HG03060 (cell line): ENCODE results near the gene AP4M1.

ENCODE experiments used
- ATAC-seq: cut with Tn5 transposase; IDR thresholded peaks from one replicate; pipeline ENCODE4 v1.9.1; 2021; ENCODE audit warnings: low read depth, moderate number of reproducible peaks; ENCODE audit not compliant: unreplicated experiment

AP4M1 gene, protein sequence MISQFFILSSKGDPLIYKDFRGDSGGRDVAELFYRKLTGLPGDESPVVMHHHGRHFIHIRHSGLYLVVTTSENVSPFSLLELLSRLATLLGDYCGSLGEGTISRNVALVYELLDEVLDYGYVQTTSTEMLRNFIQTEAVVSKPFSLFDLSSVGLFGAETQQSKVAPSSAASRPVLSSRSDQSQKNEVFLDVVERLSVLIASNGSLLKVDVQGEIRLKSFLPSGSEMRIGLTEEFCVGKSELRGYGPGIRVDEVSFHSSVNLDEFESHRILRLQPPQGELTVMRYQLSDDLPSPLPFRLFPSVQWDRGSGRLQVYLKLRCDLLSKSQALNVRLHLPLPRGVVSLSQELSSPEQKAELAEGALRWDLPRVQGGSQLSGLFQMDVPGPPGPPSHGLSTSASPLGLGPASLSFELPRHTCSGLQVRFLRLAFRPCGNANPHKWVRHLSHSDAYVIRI

DNA sequence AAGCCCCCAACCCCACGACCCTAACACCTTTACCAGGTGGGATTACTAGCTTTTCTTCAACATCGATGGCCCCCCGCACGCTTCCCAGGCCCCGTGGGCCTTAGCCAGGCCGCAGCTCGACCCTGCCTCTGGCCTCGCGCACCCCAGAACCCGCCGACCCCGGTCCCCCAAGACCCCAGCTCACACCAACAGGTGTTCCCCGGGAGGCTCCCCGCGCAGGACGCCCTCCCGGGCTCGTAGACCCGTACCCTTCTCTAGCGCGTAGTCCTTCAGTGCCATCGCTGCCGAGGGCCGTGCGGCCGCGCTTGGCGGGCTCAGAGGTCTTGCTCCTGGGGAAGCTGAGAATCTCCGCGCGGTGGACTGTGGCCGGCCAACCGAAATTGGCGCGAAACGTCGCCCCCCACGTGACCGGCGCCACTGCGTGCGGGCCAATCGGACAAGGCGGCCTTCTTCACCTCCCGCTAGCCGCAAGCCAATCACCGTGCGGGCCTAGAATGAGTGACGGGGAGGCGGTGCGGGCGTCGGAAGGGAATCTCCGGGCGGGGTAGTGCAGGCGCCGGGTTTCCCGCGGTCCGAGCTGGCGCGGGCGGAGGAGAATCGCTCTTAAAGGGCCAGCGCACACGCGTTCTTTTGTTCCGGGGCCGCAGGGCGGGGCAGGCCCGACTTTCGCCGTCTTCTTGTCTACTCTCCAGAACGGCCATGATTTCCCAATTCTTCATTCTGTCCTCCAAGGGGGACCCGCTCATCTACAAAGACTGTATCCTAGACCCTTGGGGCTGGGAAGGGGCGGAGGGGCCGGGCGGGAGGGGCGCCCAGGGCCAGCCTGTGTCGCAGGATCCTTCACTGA lies at the start of gene AP4M1, which contains the start of gene MCM7:
AP4M1 (plus strand) TSS at position 628 of the 847 bp plus-strand sequence; CDS start at position 700, 72 bp downstream.
MCM7 (minus strand) TSS at position 382 of the 847 bp plus-strand sequence; CDS start at position 279, 103 bp downstream.
- peak; percentile 62 for ATAC-seq

DNA sequence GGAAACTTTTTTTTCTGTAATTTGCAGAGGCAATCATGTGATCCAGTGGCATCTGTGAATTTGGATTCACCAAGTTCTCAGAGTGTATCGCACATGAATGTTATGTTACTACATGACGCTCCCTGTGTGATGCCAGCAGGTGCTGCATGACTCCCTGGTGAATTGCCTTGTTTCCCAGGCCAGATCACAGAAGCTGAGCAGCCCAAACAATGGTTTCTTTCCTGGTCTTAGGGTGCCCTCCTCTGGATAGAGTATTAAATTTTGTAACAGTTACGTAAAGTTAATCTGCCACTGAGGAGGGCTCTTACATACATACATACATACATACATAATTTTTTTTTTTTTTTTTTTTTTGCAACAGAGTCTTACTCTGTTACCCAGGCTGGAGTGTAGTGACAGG lies 48.2 kb upstream of the AP4M1 start:
- no peak for ATAC-seq

DNA sequence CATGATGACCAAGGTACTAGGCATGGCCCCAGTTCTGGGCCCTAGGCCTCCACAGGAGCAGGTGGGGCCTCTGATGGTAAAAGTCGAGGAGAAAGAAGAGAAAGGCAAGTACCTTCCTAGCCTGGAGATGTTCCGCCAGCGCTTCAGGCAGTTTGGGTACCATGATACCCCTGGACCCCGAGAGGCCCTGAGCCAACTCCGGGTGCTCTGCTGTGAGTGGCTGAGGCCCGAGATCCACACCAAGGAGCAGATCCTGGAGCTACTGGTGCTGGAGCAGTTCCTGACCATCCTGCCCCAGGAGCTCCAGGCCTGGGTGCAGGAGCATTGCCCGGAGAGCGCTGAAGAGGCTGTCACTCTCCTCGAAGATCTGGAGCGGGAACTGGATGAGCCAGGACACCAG lies 44.4 kb upstream of the AP4M1 start:
- no peak for ATAC-seq

DNA sequence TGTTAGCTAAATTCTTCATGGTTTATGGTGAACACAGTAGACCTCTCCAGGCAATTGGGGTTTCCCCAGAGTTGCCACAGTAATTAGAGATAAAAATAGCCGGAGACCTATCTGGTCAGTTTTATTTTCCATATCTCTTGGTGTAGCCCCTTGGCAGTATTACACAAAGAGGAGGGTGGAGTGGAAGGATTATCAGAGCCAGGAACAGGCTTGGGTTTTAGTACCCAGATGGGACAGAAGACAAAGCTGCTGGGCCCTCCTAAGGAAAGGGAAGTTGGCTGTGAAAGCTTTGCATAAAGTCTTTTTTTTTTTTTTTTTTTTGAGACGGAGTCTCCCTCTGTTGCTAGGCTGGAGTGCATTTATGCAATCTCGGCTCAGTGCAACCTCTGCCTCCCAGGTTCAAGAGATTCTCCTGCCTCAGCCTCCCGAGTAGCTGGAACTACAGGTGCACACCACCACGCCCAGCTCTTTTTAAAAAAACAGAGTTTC lies 42.1 kb upstream of the AP4M1 start:
- ATAC-seq, result no peak

DNA sequence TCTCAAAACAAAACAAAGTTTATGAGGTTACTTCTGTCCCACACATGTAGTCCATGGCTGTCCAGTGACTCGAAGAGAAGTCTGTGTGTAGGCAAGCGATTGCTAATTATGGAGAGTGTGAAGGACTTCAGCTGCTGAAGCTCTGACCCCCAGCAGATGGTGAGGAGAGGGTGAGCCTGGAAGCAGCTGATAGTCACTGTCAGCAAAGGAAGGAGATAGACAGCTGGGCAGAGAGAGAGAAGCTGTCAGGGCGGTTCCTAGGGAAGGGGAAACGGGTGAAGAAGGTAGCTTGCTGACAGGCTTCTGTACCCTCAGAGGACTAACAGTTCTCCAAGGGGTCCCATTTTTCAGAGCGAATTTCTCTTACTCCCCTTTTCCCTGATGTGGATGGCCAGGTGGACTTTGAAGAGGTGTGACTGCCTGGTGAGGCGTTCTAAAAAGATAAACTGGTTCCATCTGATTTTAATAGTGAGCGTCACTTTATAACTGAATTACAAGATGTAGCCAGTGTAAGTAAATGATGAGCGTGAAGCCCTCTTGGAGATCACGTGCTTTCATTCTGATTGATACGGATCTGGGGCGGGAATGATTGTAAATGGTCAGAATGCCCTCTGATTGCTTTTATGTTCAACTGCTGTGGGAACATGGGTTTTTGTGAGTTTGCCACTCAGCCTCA lies 39.8 kb upstream of the AP4M1 start:
- no peak for ATAC-seq

DNA sequence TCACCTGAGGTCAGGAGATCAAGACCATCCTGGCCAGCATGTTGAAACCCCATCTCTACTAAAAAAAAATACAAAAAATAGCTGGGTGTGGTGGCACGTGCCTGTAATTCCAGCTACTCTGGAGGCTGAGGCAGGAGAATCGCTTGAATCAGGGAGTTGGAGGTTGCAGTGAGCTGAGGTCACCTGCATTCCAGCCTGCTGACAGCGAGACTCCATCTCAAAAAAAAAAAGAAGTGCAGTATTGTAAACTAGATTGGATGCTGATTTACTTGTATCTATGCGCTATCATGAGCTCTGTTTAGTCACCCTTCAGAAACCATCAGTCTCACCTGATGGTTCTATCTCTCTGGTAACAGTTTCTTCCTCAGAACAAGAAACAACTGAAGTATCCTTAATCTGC lies 38.1 kb upstream of the AP4M1 start:
- ATAC-seq, result no peak

DNA sequence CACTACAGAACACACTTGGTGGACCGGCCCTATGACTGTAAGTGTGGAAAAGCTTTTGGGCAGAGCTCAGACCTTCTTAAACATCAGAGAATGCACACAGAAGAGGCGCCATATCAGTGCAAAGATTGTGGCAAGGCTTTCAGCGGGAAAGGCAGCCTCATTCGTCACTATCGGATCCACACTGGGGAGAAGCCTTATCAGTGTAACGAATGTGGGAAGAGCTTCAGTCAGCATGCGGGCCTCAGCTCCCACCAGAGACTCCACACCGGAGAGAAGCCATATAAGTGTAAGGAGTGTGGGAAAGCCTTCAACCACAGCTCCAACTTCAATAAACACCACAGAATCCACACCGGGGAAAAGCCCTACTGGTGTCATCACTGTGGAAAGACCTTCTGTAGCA lies 37.3 kb upstream of the AP4M1 start:
- ATAC-seq, result no peak

DNA sequence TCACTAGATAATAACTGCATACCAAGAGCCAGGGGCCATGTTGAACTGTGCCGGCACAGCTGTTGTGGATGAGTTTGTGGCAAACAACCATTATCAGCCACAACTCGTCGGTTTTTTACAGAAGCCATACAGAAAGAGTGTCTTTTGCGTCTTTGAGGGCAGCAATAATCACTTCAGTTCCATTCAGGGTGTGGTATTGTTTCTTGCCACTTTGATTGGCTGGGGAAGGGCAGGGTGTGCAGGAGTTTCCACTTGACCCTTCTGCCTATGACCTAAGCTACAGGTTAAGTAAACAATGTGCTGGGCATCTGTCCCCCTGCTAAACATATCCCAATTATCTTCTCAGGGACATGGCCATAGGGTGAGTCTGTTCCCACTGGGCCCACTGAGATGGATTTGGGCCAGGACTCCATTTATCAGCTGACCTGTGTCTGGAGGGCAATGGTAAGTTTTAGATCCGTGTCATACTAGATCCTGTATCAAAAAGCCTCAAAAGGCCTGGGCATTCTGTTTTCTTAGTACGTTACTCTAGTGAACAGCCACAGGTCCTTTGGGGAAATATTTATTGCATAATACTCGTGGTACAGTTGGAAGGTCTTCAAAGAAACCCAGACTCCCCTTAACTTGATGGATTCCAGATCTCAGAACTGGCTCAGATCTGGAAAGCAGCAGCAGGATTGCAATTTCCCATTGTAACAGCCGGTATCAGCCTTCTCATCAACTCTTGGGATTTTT lies 35.8 kb upstream of the AP4M1 start:
- no peak for ATAC-seq

DNA sequence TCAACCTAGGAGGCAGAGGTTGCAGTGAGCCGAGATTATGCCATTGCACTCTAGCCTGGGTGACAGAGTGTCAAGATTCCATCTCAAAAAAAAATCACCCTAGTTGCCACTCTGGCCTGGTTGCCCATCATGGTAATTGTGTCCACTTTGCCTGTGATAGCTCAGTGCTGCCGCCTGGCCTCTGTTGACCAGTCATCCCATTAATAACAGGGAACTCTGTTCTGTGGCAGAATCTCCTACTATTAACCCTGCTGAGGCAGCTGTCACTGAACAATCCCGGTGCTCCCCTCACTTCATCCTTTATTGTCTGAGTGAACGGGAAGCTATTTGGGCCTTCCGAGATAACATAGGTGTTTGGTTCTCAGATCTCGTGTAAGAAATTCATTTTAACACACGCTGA lies 34.5 kb upstream of the AP4M1 start:
- ATAC-seq, result no peak

DNA sequence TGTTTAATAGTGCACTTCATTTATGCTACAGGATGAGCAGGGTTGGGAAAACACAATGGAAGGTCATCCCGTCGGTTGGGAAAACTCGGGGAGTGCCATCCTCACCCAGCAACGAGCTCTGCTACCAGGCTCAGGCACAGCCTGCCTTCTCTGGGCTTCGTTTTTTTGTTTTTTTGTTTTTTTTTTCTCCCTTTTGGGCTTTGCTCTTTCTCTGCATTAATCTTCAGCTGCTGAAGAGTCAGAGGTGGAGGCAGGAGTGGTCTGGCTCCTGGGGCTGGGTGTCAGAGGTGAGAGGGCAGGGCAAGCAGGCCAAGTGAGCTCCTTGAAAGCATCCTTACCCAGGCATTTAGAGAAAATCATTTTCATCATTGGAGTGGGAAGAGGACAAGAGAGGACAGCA lies 31.5 kb upstream of the AP4M1 start:
- ATAC-seq, result no peak

DNA sequence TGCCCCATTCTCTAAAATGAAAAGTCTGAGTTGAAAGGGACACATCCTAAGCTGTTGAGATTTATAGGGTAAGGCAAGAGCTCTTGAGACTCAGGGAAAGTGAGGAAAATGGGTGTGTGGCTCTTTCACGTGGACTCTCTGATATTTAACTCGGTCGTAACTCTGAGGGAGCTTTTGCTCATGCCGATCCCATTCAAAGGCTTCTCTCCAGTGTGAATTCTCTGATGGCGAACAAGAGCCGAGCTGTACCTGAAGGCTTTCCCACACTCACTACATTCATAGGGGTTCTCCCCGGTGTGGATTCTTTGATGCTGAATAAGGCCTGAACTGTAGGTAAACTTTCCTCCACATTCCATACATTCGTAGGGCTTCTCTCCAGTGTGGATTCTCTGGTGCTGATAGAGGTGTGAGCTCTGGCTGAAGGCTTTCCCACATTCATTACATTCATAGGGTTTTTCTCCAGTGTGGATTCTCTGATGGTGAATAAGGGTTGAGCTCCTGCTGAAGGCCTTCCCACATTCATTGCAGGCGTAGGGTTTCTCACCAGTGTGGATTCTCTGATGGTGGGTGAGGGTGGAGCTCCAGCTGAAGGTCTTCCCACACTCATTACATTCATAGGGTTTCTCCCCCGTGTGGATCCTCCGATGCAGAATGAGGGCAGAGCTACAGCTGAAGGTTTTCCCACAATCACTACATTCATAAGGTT lies 30.3 kb upstream of the AP4M1 start:
- ATAC-seq, result no peak

DNA sequence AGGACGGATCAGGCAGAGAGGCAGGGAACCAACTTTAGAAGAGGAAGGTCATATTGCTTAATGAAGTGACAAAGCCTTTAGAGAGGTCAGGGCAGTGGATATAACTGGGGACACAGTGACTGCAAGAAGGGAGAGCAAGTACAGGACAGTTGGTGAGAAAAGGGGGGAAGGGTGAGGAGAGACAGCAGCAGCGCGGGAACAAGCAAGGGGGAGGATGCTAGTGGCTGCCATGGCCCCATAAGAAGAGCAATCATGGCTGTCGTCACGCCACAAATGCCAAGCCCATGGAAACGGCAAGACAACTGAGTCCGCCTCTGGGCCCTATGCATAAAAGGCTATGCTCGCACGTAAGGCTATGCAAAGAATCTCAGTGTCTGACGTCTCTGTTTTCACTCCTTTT lies 29.0 kb upstream of the AP4M1 start:
- no peak for ATAC-seq

DNA sequence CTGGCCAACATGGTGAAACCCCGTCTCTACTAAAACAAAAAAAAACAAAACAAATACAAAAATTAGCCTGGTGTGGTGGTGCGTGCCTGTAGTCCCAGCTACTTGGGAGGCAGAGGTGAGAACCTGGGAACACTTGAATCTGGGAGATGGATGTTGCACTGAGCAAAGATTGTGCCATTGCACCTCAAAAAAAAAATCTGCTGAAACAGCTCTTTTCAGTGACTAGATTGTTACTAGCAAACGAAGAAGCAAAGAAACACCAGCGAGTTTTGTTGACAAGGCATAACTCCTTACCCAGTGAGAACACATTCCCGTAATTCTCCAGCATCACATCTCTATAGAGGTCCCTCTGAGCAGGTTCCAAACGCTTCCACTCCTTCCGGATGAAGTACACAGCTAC lies 26.6 kb upstream of the AP4M1 start:
- no peak for ATAC-seq

DNA sequence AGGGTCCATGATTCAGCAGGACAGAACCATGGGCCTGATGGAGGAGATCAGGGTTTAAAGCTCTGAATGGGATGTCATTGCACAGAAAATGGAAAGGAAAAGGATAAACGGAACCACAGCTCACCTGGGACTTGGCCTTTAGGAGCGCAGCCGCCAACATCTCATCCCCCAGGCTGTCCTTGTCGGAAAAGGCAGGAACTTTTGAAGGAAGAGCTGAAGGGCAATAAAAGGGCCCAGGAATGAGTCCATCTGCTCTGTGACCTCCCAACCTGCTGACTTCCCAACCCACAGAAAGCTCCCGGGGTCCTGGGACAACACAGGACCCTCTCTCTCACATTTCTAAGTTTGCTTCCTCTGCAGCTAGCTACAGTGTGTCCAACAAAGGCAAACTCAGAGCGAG lies 26.0 kb upstream of the AP4M1 start:
- no peak for ATAC-seq

DNA sequence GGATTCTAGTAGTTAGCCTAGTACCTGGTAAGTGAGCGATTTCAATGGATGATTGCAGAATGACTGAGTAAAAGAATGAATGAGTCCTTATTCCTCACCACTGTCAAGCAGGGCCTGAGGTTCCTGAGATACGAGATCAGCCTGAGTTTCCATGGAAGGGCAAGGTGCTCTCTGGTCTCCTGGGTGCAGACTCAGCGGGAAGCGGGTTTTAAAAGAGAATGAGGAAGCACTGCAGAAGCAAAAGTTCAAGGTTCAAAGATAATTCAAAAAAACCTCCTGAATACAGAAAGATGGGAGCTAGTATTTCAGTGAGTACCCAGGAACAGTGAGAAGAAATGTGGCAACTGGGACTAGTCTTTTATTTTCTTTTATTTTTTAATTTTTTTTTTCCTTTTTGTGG lies 24.2 kb upstream of the AP4M1 start:
- no peak for ATAC-seq

DNA sequence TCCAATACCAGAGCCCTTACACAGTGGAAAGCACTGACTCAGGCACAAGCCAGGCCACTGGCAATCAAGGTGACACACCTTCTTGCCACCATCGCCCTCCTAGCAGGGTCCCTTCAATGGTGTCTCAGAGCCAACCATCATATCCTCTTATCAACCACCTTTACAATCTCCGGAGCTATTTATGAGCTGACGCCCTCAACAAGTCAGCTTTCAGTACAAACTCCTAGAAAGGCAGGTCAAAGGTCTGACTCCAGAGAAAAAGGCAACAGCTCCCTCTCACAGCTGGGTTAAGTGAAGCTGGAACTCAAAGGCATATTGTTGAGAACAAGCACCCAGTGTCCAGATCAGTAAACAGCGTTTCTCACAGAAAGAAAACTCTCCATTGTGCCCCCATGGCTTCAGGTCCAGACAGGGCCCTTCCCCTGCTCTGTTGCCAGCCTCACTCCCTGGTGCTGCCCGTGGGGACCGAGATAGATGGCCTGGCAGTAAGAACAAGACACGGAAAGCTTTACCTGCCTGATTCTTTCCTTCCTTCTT lies 22.4 kb upstream of the AP4M1 start:
- no peak for ATAC-seq

DNA sequence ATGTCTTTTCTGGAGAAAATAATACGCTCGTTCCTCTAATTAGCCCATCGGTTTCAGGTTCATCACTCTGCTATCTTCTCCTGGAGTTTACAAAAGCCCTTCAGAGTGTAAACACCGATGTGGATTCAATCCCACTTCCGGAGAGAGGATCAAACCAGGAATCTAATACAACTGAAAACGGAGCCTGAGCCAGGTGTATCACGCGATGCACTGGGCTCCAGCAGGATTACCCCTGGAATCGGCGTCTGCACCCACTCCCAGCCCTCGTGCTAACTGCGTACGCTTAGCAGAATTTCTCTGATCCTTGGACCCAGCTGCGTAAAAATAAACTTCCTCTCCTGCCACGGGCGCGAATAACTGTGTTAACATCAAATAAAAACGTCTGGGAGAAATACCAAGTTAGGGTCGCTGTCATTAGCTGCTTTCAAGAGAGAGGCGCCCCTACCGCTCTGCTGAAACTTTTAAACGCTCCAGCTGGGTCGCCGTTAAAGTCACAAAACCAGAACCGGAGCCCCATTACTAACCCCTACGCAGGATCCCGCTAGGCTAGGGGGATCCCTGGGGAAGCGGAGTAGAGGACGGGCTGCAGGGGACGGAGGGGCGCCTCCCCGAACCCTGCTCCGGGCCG lies 20.4 kb upstream of the AP4M1 start:
- no peak for ATAC-seq

DNA sequence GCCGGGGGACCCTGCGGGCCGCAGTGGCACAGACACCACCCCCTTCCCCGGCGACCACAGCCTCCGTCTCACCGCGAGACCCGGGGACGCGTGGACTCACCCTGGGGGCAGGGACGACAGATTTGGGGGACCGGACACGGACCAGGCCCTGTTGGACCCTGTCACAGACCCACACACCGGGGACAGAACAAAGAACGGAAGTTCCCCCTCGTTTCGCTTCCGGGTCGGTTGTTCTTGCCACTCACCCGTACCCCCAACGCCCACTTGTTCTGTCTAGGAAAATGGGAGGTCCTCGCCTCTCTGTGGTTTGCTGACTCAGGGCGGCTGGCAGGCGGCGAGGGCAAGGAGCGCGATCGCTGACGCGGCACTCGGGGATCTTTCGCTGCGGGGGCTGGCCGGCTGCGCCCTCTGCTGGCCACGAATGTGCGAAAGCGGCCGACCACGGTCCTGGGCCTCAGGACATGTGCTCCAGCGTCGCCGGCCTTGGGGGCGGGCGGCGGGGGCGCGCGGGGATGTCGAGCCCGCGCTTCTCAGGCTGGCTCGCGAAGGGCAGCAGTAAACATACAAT lies 19.8 kb upstream of the AP4M1 start, which contains the start of gene ZNF3:
ZNF3 (minus strand) TSS at position 189 of the 568 bp plus-strand sequence. CDS start 4,366 bp downstream, outside the sequence.
- ATAC-seq, result peak; percentile 84
